A549 (cell line): ENCODE measurements around the gene WDSUB1. TPM values are rescaled to one million over a fixed set of nuclear protein-coding genes. Genes with fewer than 3 reads are reported as not detected.

Experiments used
- ATAC-seq, 2 experiments: fragments of 200-7000 bp in 1 of 2; fragments of >200 bp in 1 of 2; cut with Nextera tagmentation in 1 of 2; cut with Tn5 transposase in 1 of 2; 3 replicates each; pipeline versions ENCODE4 v1.8.0 to v1.9.1; 2018 to 2020; ENCODE audit warnings: mild to moderate bottlenecking in 1 of 2, moderate library complexity in 1 of 2
- CTCF ChIA-PET: fragments of 300-600 bp; sonication (Branson Sonifier 250); formaldehyde crosslinking; extraction: SDS; loops from one replicate; lab custom pipeline; 2021; ENCODE audit warnings: antibody characterized with exemption, inconsistent platforms; lab: Yijun Ruan, JAX
- POLR2A ChIA-PET: fragments of 350-600 bp; formaldehyde crosslinking; extraction: SDS; loops from one replicate; lab custom pipeline; 2021; ENCODE audit warnings: antibody characterized with exemption, inconsistent platforms; lab: Yijun Ruan, JAX
- DNase-seq, 2 experiments: peaks; one replicate each; pipeline versions ENCODE4 v3.0.0 to v3.0.0-alpha.2; 2011 to 2016; ENCODE audit warnings: low read depth in 1 of 2, low spot score in 1 of 2
- FAIRE-seq: peaks from 2 replicates; lab custom pipeline; 2011; peaks lifted over from hg19 to GRCh38; lab: Jason Lieb, UNC
- H3K27ac ChIP-seq, 2 experiments: fragments of >200 bp; sonication (Bioruptor Twin); formaldehyde crosslinking; 3 replicates each; pipeline ENCODE4 v1.5.1; 2016 to 2017
- H3K4me1 ChIP-seq: fragments of >200 bp; sonication (Bioruptor Twin); formaldehyde crosslinking; 3 replicates; pipeline ENCODE4 v1.6.1; 2016
- H3K4me2 ChIP-seq: fragments of >200 bp; sonication (Bioruptor Twin); formaldehyde crosslinking; 3 replicates; pipeline ENCODE4 v1.6.1; 2016
- H3K4me3 ChIP-seq: fragments of >200 bp; sonication (Bioruptor Twin); formaldehyde crosslinking; 3 replicates; pipeline ENCODE4 v1.5.1; 2016
- H3K9me3 ChIP-seq: fragments of >200 bp; sonication (Bioruptor Twin); formaldehyde crosslinking; 3 replicates; pipeline ENCODE4 v1.6.1; 2016
- BHLHE40 ChIP-seq: IDR thresholded peaks from 2 replicates; pipeline ENCODE4 v1.6.1; 2012; ENCODE audit warnings: low read depth, low read length, inconsistent platforms
- CHD4 ChIP-seq: fragments of 200-600 bp; sonication (generic); IDR thresholded peaks from 2 replicates; pipeline ENCODE4 v1.6.1; 2016; ENCODE audit warnings: antibody characterized with exemption, mild to moderate bottlenecking, borderline replicate concordance
- E2F6 ChIP-seq: IDR thresholded peaks from 2 replicates; pipeline ENCODE4 v1.6.1; 2012; ENCODE audit warnings: low read depth, borderline replicate concordance
- EHF ChIP-seq: fragments of 250-450 bp; sonication (Bioruptor Pico); IDR thresholded peaks from 2 replicates; pipeline ENCODE4 v1.5.0; 2020; ENCODE audit warnings: mild to moderate bottlenecking
- EHMT2 ChIP-seq: fragments of 200-600 bp; sonication (generic); IDR thresholded peaks from 2 replicates; pipeline ENCODE4 v1.6.1; 2016; ENCODE audit warnings: antibody characterized with exemption, low read depth, mild to moderate bottlenecking, moderate library complexity
- FOSB ChIP-seq: fragments of 250-450 bp; sonication (Bioruptor Pico); IDR thresholded peaks from 2 replicates; pipeline ENCODE4 v1.5.0; 2020; ENCODE audit warnings: mild to moderate bottlenecking, moderate library complexity
- GATA3 ChIP-seq: IDR thresholded peaks from 2 replicates; pipeline ENCODE4 v1.6.1; 2012; ENCODE audit warnings: borderline replicate concordance
- HEYL ChIP-seq: fragments of 250-450 bp; sonication (Bioruptor Pico); IDR thresholded peaks from 2 replicates; pipeline ENCODE4 v1.8.0; 2021; ENCODE audit warnings: mild to moderate bottlenecking, moderate library complexity
- HOXB13 ChIP-seq: fragments of 250-450 bp; sonication (Bioruptor Pico); IDR thresholded peaks from 2 replicates; pipeline ENCODE4 v1.5.0; 2020; ENCODE audit warnings: low read depth, mild to moderate bottlenecking, moderate library complexity
- HOXB5 ChIP-seq: fragments of 250-450 bp; sonication (Bioruptor Pico); IDR thresholded peaks from 2 replicates; pipeline ENCODE4 v1.5.0; 2020; ENCODE audit warnings: mild to moderate bottlenecking, moderate library complexity
- KDM1A ChIP-seq: fragments of 200-600 bp; sonication (generic); IDR thresholded peaks from 2 replicates; pipeline ENCODE4 v1.6.1; 2016; ENCODE audit warnings: low read depth, mild to moderate bottlenecking
- KDM5A ChIP-seq: fragments of 200-600 bp; sonication (generic); IDR thresholded peaks from 2 replicates; pipeline ENCODE4 v1.6.1; 2016; ENCODE audit warnings: antibody characterized with exemption, mild to moderate bottlenecking
- MAZ ChIP-seq: fragments of 150-350 bp; IDR thresholded peaks from 2 replicates; pipeline ENCODE4 v1.6.1; 2014; ENCODE audit warnings: antibody characterized with exemption, low read depth, low read length, borderline replicate concordance
- MYC ChIP-seq: IDR thresholded peaks from 2 replicates; pipeline ENCODE4 v1.6.1; 2012; ENCODE audit warnings: mild to moderate bottlenecking, inconsistent platforms, low read length, improper control_type of control experiment, borderline replicate concordance
- NFE2L2 ChIP-seq: fragments of 150-350 bp; conservative IDR thresholded peaks from 2 replicates; pipeline ENCODE4 v1.6.1; 2014; ENCODE audit warnings: low read length
- POLR2AphosphoS2 ChIP-seq: conservative IDR thresholded peaks from 2 replicates; pipeline ENCODE4 v1.6.1; 2012; ENCODE audit warnings: low read length, improper control_type of control experiment, inconsistent platforms
- RAD21 ChIP-seq, 2 experiments: fragments of >200 bp in 1 of 2; sonication (Bioruptor Twin) in 1 of 2; formaldehyde crosslinking in 1 of 2; IDR thresholded peaks in 1 of 2; conservative IDR thresholded peaks in 1 of 2; 2 replicates in 1 of 2; 3 replicates in 1 of 2; pipeline ENCODE4 v1.6.1; 2012 to 2018; ENCODE audit warnings: inconsistent platforms in 1 of 2
- RCOR1 ChIP-seq: fragments of 150-350 bp; IDR thresholded peaks from 2 replicates; pipeline ENCODE4 v1.6.1; 2014; ENCODE audit warnings: antibody characterized with exemption, low read length, low read depth
- RFX5 ChIP-seq: fragments of 450-650 bp; IDR thresholded peaks from 2 replicates; pipeline ENCODE4 v1.7.1; 2014; ENCODE audit warnings: antibody characterized with exemption, mild to moderate bottlenecking, moderate library complexity
- RNF2 ChIP-seq: fragments of 200-600 bp; sonication (generic); IDR thresholded peaks from 2 replicates; pipeline ENCODE4 v1.6.1; 2016; ENCODE audit warnings: low read depth, mild to moderate bottlenecking, antibody characterized with exemption, moderate library complexity, borderline replicate concordance
- SMC3 ChIP-seq: fragments of >200 bp; sonication (Bioruptor Twin); formaldehyde crosslinking; IDR thresholded peaks from 3 replicates; pipeline ENCODE4 v1.6.1; 2018; ENCODE audit warnings: inconsistent platforms
- SREBF2 ChIP-seq: fragments of 450-650 bp; IDR thresholded peaks from 2 replicates; pipeline ENCODE4 v1.6.1; 2014; ENCODE audit warnings: mild to moderate bottlenecking, moderate library complexity
- TFCP2L1 ChIP-seq: fragments of 250-450 bp; sonication (Bioruptor Pico); IDR thresholded peaks from 2 replicates; pipeline ENCODE4 v1.5.0; 2021; ENCODE audit warnings: mild to moderate bottlenecking
- TP53 ChIP-seq: fragments of 250-450 bp; sonication (Bioruptor Pico); IDR thresholded peaks from 2 replicates; pipeline ENCODE4 v1.5.0; 2021; ENCODE audit warnings: mild to moderate bottlenecking, moderate library complexity
- USF2 ChIP-seq: fragments of 450-650 bp; IDR thresholded peaks from 2 replicates; pipeline ENCODE4 v1.6.1; 2014; ENCODE audit warnings: antibody characterized with exemption
- ZFP36 ChIP-seq: fragments of 450-650 bp; IDR thresholded peaks from 2 replicates; pipeline ENCODE4 v1.6.1; 2014; ENCODE audit warnings: borderline replicate concordance; ENCODE audit not compliant: partially characterized antibody
- ZNF302 ChIP-seq: fragments of 250-450 bp; sonication (Bioruptor Pico); IDR thresholded peaks from 2 replicates; pipeline ENCODE4 v1.9.0; 2021; ENCODE audit warnings: inconsistent platforms, mild to moderate bottlenecking, moderate library complexity
- ZSCAN20 ChIP-seq: fragments of 250-450 bp; sonication (Bioruptor Pico); IDR thresholded peaks from 2 replicates; pipeline ENCODE4 v1.8.0; 2022; ENCODE audit warnings: mild to moderate bottlenecking, moderate library complexity
- WGBS: methylation state at CpG from one replicate; pipeline ENCODE4 v1.1.6; 2017; ENCODE audit errors: missing lambda C conversion rate; 5-methylcytosine and 5-hydroxymethylcytosine counted together
- polyA plus RNA-seq, 4 experiments: library from polyadenylated mRNA; depleted of rRNA in 3 of 4; stranded (reverse); fragments of >200 nt; fragmentation: RNase III in 1 of 4; extraction: RNeasy Plus Mini Kit Qiagen cat#74134 plus additional on column Dnase treatment in 1 of 4; gene quantifications; 2 replicates in 3 of 4; 3 replicates in 1 of 4; pipeline ENCODE4 v1.2.3, GENCODE V29; 2011 to 2017
- TF ChIP-seq, protein P1 (sequence below): IDR thresholded peaks from 2 replicates; pipeline ENCODE4 v1.6.1; 2012
- TF ChIP-seq, protein P2 (sequence below): IDR thresholded peaks from 2 replicates; pipeline ENCODE4 v1.6.1; 2012
- TF ChIP-seq, protein P3 (sequence below): fragments of >200 bp; sonication (Bioruptor Twin); formaldehyde crosslinking; IDR thresholded peaks from 2 replicates; pipeline ENCODE4 v1.6.1; 2016

The WDSUB1 gene
- polyA plus RNA-seq, 2 of the 4 experiments (the other 2 are of a cell fraction), result 9.1 to 11.7 TPM

- Histone ChIP-seq H3K27ac (no peak overlapping the region), H3K4me1 (no peaks in the 10 kb centered on the region), H3K9me3 (no peaks in the 10 kb centered on the region), H3K4me2 (no peak overlapping the region), H3K4me3 (no peak overlapping the region)
- no peak for FAIRE-seq
- CTCF ChIA-PET, result interaction anchor here (0.6 to 1.1 kb wide), 3 partner anchors 11 to 83 kb away, joined by 3 read pairs; no protein-coding TSS in a partner anchor
- TF ChIP-seq BHLHE40 (no peak), E2F6 (no peak), NFE2L2 (no peak), ZFP36 (no peak), HEYL (CRISPR knock-in tag) (no peak), MAZ (no peak), KDM1A (no peak), HOXB13 (CRISPR knock-in tag) (no peak), EHMT2 (no peak), RFX5 (no peak), EHF (no peak), RNF2 (no peak), RAD21 (conservative IDR thresholded peaks at IDR 0.05 in 1 of 2, IDR thresholded peaks at IDR 0.05 in 1 of 2) (no peak), KDM5A (no peak), MYC (no peak), POLR2AphosphoS2 (no peak)
- TF ChIP-seq, protein P1, sequence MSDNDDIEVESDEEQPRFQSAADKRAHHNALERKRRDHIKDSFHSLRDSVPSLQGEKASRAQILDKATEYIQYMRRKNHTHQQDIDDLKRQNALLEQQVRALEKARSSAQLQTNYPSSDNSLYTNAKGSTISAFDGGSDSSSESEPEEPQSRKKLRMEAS, result no peak
- no peak for ATAC-seq
- 91% methylated on average over 12 of the region's 12 CpGs for WGBS
- DNase-seq, result no peak
- POLR2A ChIA-PET, result no interaction called here
These were observed 35.0 kb downstream of the WDSUB1 start for GRCh38 chr2:159251296-159252173.

GRCh38 chr2:159249990-159250715 is 36.4 kb downstream of the WDSUB1 start:
- WGBS, result 85% methylated on average over 7 of the region's 7 CpGs
- TF ChIP-seq RCOR1 (no peak), NFE2L2 (no peak), CHD4 (no peak), HOXB5 (CRISPR knock-in tag) (no peak), USF2 (no peak), ZFP36 (no peak), SMC3 (no peak), MAZ (no peak), SREBF2 (no peak), MYC (no peak), ZSCAN20 (no peak), TFCP2L1 (no peak), GATA3 (no peak), FOSB (CRISPR knock-in tag) (no peak), TP53 (no peak), ZNF302 (CRISPR knock-in tag) (no peak)
- TF ChIP-seq, protein P2, sequence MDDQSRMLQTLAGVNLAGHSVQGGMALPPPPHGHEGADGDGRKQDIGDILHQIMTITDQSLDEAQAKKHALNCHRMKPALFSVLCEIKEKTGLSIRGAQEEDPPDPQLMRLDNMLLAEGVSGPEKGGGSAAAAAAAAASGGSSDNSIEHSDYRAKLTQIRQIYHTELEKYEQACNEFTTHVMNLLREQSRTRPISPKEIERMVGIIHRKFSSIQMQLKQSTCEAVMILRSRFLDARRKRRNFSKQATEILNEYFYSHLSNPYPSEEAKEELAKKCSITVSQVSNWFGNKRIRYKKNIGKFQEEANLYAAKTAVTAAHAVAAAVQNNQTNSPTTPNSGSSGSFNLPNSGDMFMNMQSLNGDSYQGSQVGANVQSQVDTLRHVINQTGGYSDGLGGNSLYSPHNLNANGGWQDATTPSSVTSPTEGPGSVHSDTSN, result no peak
- TF ChIP-seq, protein P3, sequence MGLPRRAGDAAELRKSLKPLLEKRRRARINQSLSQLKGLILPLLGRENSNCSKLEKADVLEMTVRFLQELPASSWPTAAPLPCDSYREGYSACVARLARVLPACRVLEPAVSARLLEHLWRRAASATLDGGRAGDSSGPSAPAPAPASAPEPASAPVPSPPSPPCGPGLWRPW, result no peak
- DNase-seq (peak in 1 of 2 experiments; percentile 14), FAIRE-seq (no peak), ATAC-seq (peak in 1 of 2 experiments; percentile 35; a peak in 1 of 6 replicates)
- no peaks in the 10 kb centered on the region for H3K9me3 ChIP-seq
- H3K27ac ChIP-seq, result no peak overlapping the region
- no peak overlapping the region for H3K4me3 ChIP-seq
- no peak overlapping the region for H3K4me2 ChIP-seq
- H3K4me1 ChIP-seq, result no peaks in the 10 kb centered on the region
- CTCF ChIA-PET, result interaction anchor here (0.6 to 1.5 kb wide), 5 partner anchors 11 to 717 kb away, joined by 3 read pairs; no protein-coding TSS in a partner anchor
- POLR2A ChIA-PET, result interaction anchor here (0.7 kb wide), 1 partner anchor 37 kb away, joined by 3 read pairs; the partner anchor contains the start of gene WDSUB1
